Posterior vena cava (tissue), 2 donors: ENCODE data around the gene SRXN1. TPM values are rescaled to one million over a fixed set of nuclear protein-coding genes. Genes with fewer than 3 reads are reported as not detected.

Source experiments
- DNase-seq: peaks from one replicate; pipeline ENCODE4 v3.0.0-alpha.2; 2020; ENCODE audit warnings: low spot score
- intact Hi-C, 2 donors: fragments of 100-400 bp; cut with DNase I; formaldehyde crosslinking; loops; one replicate each; pipeline versions ENCODE4 v1.14.1 to v1.14.2; 2022 to 2023
- total RNA-seq, 2 donors: library from RNA; stranded (reverse); fragmentation: NEBNext Ultra II Directional; extraction: Animal tissue kit (Norgen Biotek cat#: 25700); gene quantifications; one replicate each; pipeline ENCODE4 v1.2.1, GENCODE V29; 2021
- donor health status: DM: yes; HTN: yes; CAD: no.
- donor health status: DM: yes; HTN: yes; CAD: no.

The SRXN1 gene
- total RNA-seq, 2 donors from 2014 or later = 17.9 to 23.4 TPM

DNA sequence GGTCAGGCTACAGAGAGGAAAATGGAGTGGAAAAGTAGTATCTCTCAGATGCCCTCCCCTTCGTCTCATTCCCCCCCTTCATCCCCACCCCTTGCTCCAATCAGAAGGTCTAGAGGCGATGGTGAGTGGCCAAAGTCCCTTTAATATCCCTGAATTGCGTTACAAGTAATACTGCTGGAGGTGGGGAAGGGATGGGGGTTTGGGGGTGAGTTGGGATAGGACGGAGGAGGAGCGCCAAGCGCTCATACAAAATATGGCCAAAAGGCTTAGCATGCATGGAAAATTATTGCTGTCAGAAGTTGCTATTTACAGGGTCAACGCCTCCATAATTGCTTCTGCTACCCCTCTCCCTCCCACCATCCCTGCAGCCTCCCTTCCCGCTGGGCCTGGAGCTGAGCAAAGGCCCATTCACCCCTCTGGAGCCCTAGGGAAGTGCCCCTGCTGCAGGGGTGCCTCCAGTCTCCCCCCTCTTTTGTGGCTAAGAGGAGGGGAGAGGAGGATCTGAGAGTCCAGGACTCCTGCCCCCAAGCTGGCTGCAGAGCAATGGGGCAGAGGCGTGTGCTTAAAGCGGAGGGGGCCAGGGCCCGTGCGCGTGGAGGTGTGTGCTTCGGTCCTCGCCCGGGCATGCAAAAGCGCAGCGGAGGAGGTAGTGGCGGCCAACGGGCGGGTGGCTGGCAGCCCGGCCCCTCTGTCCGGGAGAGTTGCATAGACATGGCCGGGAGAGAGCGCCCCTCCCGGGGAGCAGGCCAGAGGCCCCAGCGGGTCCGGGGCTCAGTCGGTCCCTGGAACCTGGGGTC lies 8.7 kb upstream of the SRXN1 start:
- no peak for DNase-seq
- intact Hi-C loops = loop anchor here in 1 of 2 donors (10.0 kb wide), 1 partner anchor 97 kb away; no protein-coding TSS in a partner anchor

- no peak for DNase-seq
- intact Hi-C loops = no loop called here
These were observed 5.8 kb upstream of the SRXN1 start for GRCh38 chr20:658731-659291.

DNA sequence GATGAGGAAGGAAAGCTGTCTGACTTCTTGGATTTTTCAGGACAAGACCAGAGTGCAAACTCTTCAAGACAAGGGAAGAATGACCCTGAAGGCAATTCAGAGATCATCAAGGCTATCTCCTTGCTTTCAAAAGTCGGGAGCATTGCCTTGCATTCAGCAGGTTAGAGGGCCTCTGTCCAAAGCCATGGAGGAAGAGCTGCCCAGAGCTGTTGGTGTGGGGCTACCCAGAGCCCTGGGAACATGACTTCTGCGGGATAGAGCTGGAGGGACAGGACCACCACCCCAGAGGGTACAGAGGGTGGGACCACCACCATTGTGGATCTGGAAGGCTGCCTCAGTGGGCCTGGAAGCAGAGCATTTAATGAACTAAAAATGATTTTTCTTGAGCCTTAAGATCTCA lies 5.2 kb upstream of the SRXN1 start:
- DNase-seq = no peak
- intact Hi-C loops = no loop called here

DNA sequence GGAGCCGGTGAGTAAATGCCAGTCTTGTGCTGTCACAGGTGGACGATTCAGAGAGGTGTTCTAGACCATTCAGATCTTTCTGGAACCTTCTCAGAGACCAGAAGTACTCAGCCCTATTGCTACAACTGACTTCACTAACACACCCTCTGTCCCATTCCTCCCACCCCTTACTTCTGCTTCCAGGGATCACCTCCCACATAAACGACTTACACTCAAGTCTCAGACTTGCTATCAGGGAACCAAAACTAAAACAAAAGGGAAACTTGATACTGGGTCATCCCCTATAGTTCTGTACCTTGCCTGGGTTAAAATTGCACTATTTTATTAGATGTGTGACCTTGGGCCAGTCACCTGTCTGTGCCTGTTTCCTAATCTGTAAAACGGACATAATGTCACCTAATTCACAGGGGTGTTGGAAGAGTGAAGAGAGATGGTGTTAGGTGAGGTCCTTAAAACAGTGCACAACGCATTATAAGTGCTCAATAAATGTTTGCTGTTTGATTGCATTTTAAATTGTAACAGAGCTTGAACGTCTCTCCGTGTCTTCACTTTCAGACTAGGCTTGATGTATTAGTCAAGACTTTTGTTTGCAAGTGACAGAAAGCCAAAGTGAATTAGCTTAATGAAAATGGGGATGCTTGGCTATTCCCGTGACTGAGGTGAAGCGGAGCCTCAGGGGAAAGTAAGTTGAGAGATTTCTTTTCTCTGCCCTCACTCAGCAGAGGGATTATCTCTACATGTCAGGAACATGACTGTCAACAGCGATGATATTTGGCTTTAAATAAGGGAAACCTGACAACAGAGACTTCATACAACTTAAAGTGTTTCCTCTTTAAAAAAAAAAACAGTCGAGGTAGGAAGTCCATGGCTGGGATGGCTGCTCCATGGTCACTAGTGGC lies 3.0 kb upstream of the SRXN1 start:
- intact Hi-C loops = no loop called here
- no peak for DNase-seq

GRCh38 chr20:654417-654750 lies 1.4 kb upstream of the SRXN1 start:
- intact Hi-C loops = no loop called here
- no peak for DNase-seq

GRCh38 chr20:653590-654416 lies 803 bp upstream of the SRXN1 start:
- intact Hi-C loops = no loop called here
- DNase-seq = no peak

DNA sequence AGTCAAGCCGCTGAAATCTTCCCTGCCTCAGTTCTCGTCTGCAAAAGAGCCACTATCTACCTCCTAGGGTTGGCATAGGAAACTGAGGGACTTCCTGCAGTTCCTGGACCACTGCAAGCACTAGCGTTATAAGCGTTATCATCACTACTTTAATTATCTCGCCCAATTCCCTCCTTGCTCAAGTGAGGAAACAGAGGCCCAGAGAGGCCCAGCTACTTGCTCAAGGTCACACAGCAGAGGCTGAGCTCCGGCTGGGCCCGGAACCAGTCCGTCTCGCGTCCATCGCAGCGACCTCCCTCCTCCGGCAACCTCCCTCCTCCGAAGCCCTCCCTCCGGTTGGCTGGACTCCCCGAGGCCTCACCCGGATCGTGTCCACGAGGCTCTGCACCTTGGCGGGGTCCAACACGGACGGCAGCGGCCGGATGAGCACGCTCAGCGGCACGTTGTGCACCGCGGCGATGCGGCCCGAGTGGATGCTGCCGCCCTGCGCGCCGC lies 338 bp downstream of the SRXN1 start:
- DNase-seq = no peak
- intact Hi-C loops = no loop called here

- intact Hi-C loops = no loop called here
- DNase-seq = no peak
These were observed 1.0 kb downstream of the SRXN1 start for GRCh38 chr20:651713-652614.

DNA sequence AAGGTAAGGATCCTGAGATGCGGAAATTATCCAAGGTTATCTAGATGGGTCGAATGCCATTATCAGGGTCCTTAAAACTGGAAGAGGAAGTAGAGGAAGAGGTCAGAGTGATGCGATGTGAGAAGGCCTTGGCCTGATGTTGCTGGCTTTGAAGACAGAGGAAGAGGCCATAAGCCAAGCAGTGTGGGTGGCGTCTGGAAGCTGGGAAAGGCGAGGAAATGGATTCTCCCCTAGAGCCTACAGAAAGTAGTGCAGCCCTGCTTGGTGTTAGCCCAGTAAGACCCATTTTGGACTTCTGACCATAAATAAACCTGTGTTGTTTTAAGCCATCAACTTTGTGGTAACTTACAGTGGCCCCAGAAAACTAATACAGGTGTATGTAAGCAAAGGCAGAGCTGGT lies 2.0 kb downstream of the SRXN1 start:
- no peak for DNase-seq
- intact Hi-C loops = no loop called here

- no peak for DNase-seq
- intact Hi-C loops = no loop called here
These were observed 2.7 kb downstream of the SRXN1 start for GRCh38 chr20:650281-650680.

DNA sequence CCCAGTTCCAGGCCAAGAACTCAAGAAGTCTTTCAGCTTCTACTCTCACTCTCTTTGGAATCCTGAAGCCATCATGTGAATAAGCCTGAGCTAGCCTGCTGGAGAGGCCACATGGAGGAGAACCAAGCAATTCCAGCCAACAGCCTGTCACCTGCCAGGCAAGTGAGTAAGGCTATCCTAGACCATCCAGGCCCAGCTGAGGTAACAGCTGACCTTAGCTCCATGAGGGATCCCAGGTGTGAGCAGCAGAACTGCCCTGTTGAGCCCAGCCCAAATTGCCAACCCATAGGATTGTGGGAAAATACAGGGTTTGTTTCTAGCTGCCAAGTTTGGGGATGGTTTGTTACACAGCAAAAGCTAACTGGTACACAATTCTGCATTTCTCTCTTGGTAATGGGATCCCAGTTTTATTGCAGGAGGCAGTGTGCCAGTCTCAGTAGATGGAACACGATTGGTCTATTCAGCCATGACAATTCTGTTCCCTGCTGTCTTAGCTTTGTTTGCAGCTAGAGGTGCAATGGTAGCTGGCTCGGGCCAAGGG lies 5.5 kb downstream of the SRXN1 start:
- no peak for DNase-seq
- intact Hi-C loops = no loop called here

- intact Hi-C loops = no loop called here
- no peak for DNase-seq
These were observed 6.1 kb downstream of the SRXN1 start for GRCh38 chr20:646868-647233.

DNA sequence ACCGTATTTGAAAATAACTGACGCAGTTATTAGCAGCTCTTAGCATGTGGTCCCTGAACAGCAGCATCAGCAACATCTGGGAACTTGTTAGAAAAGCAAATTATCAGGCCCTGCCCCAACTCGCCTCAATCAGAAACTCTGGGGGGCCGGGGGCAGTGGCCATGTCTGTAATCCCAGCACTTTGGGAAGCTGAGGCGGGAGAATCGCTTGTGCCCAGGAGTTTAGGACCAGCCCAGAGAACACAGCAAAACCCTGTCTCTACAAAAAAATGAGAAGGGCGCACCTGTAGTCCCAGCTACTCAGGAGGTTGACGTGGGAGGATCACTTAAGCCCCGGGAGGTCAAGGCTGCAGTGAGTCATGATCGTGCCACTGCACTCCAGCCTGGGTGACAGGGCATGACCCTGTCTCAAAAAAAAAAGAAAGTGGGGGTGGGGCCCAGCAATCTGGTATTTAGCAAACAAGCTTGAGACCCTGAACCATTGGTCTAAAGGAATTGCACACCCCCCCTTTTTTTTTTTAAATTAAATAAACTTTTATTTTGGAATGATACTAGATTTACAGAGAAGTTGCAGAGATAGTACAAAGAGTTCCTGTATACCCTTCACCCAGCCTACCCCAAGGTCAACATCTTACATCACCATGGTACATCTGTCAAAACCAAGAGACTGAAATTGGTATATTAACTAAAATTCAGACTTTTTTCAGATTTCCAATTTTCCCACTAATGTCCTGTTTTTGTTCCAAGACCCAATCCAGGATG lies 6.7 kb downstream of the SRXN1 start:
- DNase-seq = no peak
- intact Hi-C loops = no loop called here

DNA sequence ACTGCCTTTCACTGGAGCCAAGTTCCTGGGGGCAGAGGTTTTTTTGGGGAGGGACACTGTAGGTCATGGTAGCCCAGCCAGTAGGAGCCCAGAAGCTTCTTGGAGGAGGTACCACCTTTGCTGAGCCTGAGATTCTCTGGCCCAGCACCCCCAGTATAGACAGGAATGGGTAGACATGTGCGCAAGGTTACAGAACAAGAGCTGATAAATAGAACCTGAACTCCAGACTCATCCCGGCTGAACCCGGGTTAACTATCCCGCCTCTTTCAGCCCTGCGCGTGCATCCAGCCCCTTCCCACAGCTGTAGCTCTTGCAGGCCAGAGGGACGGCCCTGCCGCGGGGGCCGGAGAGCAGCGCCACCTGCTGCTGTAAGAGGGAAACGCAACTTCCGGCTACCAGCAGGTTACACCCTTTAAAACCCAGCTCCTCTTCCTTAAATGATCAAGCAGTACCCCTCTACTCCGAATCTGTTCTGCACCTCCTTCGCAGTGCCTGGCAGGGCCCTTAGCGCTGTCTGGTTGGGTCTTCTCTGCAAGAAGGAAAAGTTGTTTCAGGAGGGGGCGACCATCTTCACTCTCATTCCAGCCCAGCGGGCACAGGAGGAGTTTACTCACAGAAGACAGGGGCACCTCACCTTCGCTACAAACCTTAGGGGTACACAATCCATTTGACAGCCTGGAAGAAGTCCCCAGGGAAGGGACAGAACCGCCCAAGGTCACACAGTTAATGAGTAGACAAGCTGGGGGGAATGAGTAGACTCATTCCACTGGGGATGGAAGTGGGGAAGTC lies 7.5 kb downstream of the SRXN1 start:
- intact Hi-C loops = no loop called here
- peak; percentile 87 for DNase-seq

- no peak for DNase-seq
- intact Hi-C loops = no loop called here
These were observed 8.2 kb downstream of the SRXN1 start for GRCh38 chr20:644692-645317.
